GM21576 (cell line): Measurements from ENCODE around the gene SFXN2.

Source experiments
- ATAC-seq: cut with Tn5 transposase; IDR thresholded peaks from one replicate; pipeline ENCODE4 v1.9.1; 2021; ENCODE audit warnings: mild to moderate bottlenecking, moderate library complexity; ENCODE audit not compliant: unreplicated experiment

Gene SFXN2

GRCh38 chr10:102775201-102775934 is 60.9 kb downstream of the SFXN2 start:
- ATAC-seq, result no peak

DNA sequence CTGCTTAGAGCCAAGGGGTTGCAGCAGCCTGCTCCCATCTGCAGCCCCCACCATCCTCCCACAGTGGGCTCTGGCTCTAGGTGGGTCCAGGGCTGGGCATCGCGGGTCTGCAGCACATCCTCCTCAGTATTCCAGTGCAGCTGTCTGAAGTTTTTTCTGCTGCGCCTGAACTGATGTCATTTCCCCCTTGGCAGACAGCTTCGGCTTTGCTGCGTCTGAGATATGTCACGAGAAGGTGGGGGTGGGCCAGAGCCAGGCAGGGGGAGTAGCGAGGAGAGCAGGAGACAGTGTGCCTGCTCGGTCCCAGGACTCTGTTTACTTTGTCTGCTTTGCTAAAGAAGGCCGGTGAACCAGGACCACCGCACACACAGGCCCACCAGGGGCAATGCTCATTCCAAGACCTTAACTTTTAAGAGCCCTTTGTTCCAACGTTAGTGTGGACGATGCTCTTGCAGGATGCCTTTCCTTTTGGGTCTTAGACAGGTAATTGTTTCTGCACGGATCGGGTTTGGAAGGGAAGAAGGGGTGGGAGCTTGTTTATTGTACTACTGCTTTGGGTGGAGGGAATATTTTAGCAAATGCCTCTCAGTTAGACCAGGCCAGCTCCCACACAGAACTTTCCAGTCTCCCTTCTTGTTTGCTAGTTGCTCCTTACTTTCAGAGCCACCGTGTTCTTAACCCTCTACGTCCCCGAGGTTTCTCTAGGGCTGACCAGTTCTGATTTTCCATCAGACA is 61.7 kb downstream of the SFXN2 start:
- ATAC-seq, result no peak

GRCh38 chr10:102776779-102777456 is 62.5 kb downstream of the SFXN2 start:
- no peak for ATAC-seq

GRCh38 chr10:102777711-102778453 is 63.4 kb downstream of the SFXN2 start:
- ATAC-seq, result no peak

DNA sequence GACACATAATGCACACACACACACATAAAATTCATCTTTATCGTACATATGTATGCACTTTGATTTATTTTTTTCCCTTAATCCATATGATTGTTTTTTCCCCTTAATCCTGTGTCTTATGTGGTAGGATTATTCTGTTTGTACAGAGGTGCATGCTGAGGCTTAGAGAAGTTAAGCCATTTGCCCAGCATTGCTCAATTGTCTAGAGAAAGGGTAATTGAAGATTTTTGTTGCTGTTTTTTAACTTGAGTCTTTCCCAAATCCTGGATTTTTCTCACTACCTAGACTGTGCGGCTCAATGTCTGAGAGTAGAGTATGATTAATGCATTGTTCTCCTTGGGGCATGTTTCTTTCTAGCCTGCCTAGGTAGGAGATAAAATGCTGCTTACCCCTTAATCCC is 64.3 kb downstream of the SFXN2 start:
- no peak for ATAC-seq

GRCh38 chr10:102779680-102780526 is 65.5 kb downstream of the SFXN2 start:
- ATAC-seq, result no peak

DNA sequence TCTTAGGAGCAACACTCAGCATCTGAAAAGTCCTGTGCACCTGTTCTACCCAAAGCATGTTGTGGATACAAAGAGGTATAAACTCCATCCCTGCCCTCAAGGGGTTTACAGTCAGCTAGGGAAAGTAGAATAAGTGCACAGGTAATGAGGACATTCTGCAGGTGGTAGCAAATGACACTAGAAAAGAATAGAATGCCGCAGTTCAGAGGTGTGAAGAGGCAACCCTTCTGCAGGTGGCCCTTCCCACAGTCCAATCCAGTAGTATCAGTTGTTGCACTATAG is 66.0 kb downstream of the SFXN2 start:
- no peak for ATAC-seq

DNA sequence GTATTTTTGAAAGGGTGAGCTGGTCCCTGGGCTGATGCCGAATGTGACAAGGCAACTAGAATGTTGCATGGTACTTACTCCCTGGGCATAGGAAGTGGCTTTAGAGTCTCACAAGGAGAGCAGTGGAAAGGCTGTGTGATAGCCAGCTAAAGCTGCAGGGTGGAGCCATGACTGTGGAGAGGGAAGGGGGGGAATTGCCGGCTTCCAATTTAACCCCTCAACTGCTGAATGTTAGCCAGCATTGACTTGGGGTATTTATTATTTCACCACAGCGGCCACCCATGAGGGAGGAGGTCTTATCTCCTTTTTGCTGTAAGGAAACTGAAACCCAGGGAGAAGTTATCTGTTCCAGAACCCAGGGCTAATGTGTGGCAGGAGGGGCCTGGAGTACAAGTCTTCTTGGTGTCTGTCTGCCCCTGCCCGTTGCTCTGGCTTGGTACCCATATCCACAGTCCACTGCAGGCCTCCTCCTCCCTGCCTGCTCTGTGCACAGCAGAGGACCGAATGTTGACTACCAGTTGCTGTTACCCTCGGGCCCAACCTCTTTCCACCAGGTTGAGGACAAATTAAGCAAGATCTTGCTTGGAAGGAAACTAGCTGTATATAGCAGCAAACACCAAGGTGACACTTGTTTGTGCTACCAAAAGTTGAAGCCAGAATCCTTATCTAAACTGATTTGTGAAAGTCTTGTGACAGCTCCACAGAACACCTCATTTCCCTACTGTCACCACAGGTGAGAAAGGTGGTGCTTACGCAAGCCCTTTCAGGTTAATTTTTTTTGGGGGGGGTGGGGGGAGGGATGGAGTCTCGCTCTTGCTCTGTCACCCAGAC is 66.9 kb downstream of the SFXN2 start:
- ATAC-seq, result no peak

DNA sequence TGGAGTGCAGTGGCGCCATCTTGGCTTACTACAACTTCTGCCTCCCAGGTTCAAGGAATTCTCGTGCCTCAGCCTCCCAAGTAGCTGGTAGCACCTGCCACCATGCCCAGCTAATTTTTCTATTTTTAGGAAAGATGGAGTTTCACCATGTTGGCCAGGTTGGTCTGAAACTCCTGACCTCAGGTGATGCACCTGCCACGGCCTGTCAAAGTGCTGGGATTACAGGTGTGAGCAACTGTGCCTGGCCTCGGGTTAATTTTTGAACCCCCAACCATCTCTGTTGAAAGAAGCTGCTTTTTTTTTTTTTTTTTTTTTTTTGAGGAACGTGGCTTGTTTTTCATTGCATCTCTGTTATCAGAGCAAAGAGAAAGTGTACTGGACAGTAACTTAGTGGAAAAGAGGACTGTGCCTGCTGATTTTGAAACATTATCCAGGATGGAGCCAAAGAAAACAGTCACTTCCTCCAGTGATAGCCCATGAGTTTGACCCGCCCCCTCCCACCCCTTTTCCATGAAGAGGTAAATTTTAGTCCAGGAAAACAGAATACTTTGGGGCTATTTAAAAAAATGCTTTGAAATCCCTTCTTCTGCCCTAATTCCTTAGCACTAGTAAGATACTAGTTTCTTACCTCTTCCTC is 67.6 kb downstream of the SFXN2 start:
- no peak for ATAC-seq

DNA sequence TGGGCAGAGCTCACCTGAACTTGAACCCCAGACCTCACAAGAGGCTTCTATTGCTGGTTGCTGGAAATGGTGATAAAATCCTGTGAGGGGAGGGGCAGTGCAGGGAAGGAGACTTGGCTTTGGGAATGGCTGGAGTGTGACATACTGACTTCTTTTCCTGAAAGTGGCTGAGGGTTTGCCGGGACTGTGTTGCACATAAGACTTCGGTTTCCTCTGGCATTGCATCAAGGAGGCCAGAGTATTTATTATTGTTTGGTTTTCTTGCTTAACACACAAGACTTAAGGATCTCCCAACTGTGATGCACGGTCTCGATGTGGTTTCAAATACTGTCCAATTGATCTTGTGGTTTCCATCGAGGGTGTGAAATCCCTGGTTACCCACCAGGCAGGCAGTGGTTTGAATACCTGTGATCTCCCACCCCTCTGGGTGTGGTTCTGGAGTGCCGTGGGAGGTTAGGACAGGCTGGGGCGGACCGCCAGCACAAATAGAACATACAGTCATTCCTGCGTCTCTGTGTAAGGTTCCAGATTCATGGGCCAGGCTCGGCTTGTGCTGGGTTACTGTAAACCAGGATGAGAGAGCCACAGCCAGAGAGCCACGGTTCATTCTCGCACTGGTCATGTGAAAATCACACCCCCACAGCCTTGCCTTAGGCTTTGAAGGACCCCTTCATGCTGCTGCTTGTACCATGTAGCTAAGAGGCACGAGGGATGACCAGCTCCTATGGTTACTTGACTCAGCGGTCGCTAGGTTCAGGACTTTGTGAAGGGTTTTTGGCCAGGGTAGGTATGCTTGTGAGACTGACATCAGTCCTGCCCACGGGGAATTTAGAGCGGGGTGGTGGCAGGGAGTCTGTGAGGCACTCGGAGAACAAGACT is 68.5 kb downstream of the SFXN2 start:
- ATAC-seq, result no peak

- ATAC-seq, result no peak
These were observed 69.1 kb downstream of the SFXN2 start for GRCh38 chr10:102783568-102783967.

- no peak for ATAC-seq
These were observed 71.4 kb downstream of the SFXN2 start for GRCh38 chr10:102785818-102786217.

DNA sequence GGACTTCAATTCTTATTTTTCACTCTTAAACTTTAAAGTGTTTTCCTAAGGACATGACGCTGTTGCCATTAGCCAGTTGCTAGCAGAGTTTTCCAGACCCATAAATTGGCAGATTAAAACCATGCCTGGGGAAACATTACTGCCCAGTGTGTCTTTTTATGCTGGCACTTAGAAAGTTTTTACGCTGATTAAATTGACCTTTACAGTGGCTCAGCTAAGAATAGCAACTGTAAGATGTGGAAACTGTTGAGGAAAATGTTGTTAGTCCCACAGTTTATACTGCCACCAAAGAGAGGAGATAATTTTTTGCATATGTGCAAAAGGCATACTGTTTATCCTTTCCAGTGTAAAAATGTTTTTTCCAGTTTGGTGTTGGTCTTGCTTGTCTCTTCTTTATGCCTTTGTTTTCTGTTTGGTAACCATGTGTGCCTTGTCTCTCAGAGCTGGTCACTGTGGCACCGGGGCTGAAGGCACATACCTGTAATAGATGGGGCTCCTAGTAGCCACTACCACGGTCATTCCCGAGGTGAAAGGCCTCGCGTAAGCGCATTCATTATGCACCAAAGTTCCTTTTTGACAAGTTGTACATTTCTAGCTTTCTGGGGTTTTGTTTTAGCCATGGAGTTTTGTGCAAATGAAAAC is 77.4 kb downstream of the SFXN2 start:
- no peak for ATAC-seq
